HCT116 (cell line): ENCODE data around the gene ADARB2. TPM values are rescaled to one million over a fixed set of nuclear protein-coding genes. Genes with fewer than 3 reads are reported as not detected.
"Not testable (repeated sequence)": the region's sequence is repeated elsewhere in the genome, so short reads cannot be mapped to it uniquely, and the experiment has no call there.

Experiments
- ATAC-seq: fragments of 200-7000 bp; cut with Tn5 transposase; 2 replicates; pipeline ENCODE4 v1.9.1; 2020; ENCODE audit warnings: mild to moderate bottlenecking, moderate library complexity
- BruUV-seq: library from RNA; stranded (reverse); fragments of 400-500 nt; replicated peaks from 2 replicates; lab custom pipeline; 2021; lab: Mats Ljungman, UMichigan
- CTCF ChIA-PET: fragments of 300-600 bp; sonication (Branson Sonifier 250); formaldehyde crosslinking; loops from one replicate; lab custom pipeline; 2021; ENCODE audit warnings: antibody characterized with exemption; lab: Charles Lee
- POLR2A ChIA-PET: fragments of 300-600, 350-600 bp; sonication (Branson Sonifier 250); formaldehyde crosslinking; loops from one replicate; lab custom pipeline; 2021; ENCODE audit warnings: antibody characterized with exemption; lab: Charles Lee
- RAD21 ChIA-PET, 2 experiments: fragments of 300-600 bp; sonication (Branson Sonifier 250); formaldehyde crosslinking; loops; one replicate each; lab custom pipeline; 2023; ENCODE audit warnings: low total read pairs in 2 of 2; ENCODE audit not compliant: uncharacterized antibody in 2 of 2, unreplicated experiment in 2 of 2, low non-redundant PET in 1 of 2; lab: Charles Lee
- DNase-seq: peaks from one replicate; pipeline ENCODE4 v3.0.0-alpha.2; 2010; ENCODE audit warnings: low read depth, low spot score
- H2AFZ ChIP-seq: fragments of 200-600 bp; shearing (Covaris generic), sonication (generic); 2 replicates; pipeline ENCODE4 v1.6.1; 2017; ENCODE audit warnings: low read depth, mixed run types, mixed read lengths, antibody characterized with exemption, low read length; ENCODE audit not compliant: poor library complexity, severe bottlenecking
- H3K27ac ChIP-seq: 2 replicates; pipeline ENCODE4 v1.5.1; 2012; ENCODE audit warnings: low read depth, low read length
- H3K27me3 ChIP-seq: fragments of 200-600 bp; sonication (generic); 2 replicates; pipeline ENCODE4 v1.6.1; 2016; ENCODE audit warnings: mixed run types, low read length, mixed read lengths; ENCODE audit not compliant: insufficient read depth
- H3K36me3 ChIP-seq, 2 experiments: fragments of 200-500 bp in 1 of 2; fragments of 200-600 bp in 1 of 2; sonication (Bioruptor generic) in 1 of 2; sonication (generic) in 1 of 2; 2 replicates each; pipeline versions ENCODE4 v1.5.1 to v1.6.1; 2014 to 2016; ENCODE audit warnings: low read length in 2 of 2, inconsistent platforms in 1 of 2, mixed read lengths in 1 of 2, mixed run types in 1 of 2; ENCODE audit not compliant: insufficient read depth in 2 of 2, control insufficient read depth in 1 of 2
- H3K4me1 ChIP-seq, 2 experiments: fragments of 200-600 bp in 1 of 2; sonication (generic) in 1 of 2; 2 replicates each; pipeline versions ENCODE4 v1.5.1 to v1.6.1; 2012 to 2017; ENCODE audit warnings: low read length in 2 of 2, inconsistent platforms in 1 of 2, mild to moderate bottlenecking in 1 of 2, mixed read lengths in 1 of 2, mixed run types in 1 of 2, moderate library complexity in 1 of 2; ENCODE audit not compliant: insufficient read depth in 2 of 2, control insufficient read depth in 1 of 2
- H3K4me2 ChIP-seq: fragments of 200-600 bp; sonication (generic); 2 replicates; pipeline ENCODE4 v1.6.1; 2017; ENCODE audit warnings: mixed run types, low read length, mixed read lengths
- H3K4me3 ChIP-seq, 2 experiments: fragments of 200-600 bp in 1 of 2; sonication (generic) in 1 of 2; replicated peaks in 1 of 2; 2 replicates each; pipeline ENCODE4 v1.5.1; 2011 to 2016; ENCODE audit warnings: low read length in 2 of 2, control low read depth in 1 of 2, low read depth in 1 of 2, mild to moderate bottlenecking in 1 of 2, mixed read lengths in 1 of 2, mixed run types in 1 of 2
- H3K79me2 ChIP-seq: fragments of 200-600 bp; sonication (generic); 2 replicates; pipeline ENCODE4 v1.6.1; 2017; ENCODE audit warnings: mild to moderate bottlenecking, mixed run types, low read length, moderate library complexity, mixed read lengths; ENCODE audit not compliant: insufficient read depth
- H3K9ac ChIP-seq: fragments of 200-600 bp; sonication (generic); 2 replicates; pipeline ENCODE4 v1.6.1; 2016; ENCODE audit warnings: low read length, mixed read lengths
- H3K9me2 ChIP-seq: fragments of 200-600 bp; sonication (generic), shearing (Covaris generic); 2 replicates; pipeline ENCODE4 v1.6.1; 2017; ENCODE audit warnings: mixed run types, mild to moderate bottlenecking, moderate library complexity; ENCODE audit not compliant: insufficient read depth
- H3K9me3 ChIP-seq, 2 experiments: fragments of 200-500 bp in 1 of 2; fragments of 200-600 bp in 1 of 2; sonication (Bioruptor generic) in 1 of 2; sonication (generic) in 1 of 2; 2 replicates each; pipeline ENCODE4 v1.6.1; 2014 to 2017; ENCODE audit warnings: low read length in 2 of 2, mixed read lengths in 2 of 2, inconsistent platforms in 1 of 2, low read depth in 1 of 2, mild to moderate bottlenecking in 1 of 2, mixed run types in 1 of 2, moderate library complexity in 1 of 2; ENCODE audit not compliant: control insufficient read depth in 1 of 2, insufficient read depth in 1 of 2
- H4K20me1 ChIP-seq: fragments of 200-600 bp; sonication (generic), shearing (Covaris generic); 2 replicates; pipeline ENCODE4 v1.6.1; 2017; ENCODE audit warnings: mixed run types, mild to moderate bottlenecking, moderate library complexity; ENCODE audit not compliant: insufficient read depth
- ATF3 ChIP-seq: IDR thresholded peaks from 2 replicates; pipeline ENCODE4 v1.6.1; 2012
- CEBPB ChIP-seq: IDR thresholded peaks from 2 replicates; pipeline ENCODE4 v1.6.1; 2012; ENCODE audit warnings: low read depth
- EGR1 ChIP-seq: IDR thresholded peaks from 2 replicates; pipeline ENCODE4 v1.6.1; 2012; ENCODE audit warnings: low read depth
- ELF1 ChIP-seq: IDR thresholded peaks from 2 replicates; pipeline ENCODE4 v1.6.1; 2012; ENCODE audit warnings: low read depth, borderline replicate concordance
- EZH2 ChIP-seq: fragments of 200-600 bp; sonication (generic); IDR thresholded peaks from 2 replicates; pipeline ENCODE4 v1.6.1; 2017; ENCODE audit warnings: antibody characterized with exemption, mixed run types
- FOSL1 ChIP-seq: IDR thresholded peaks from 2 replicates; pipeline ENCODE4 v1.6.1; 2012; ENCODE audit warnings: low read depth
- RAD21 ChIP-seq: IDR thresholded peaks from 2 replicates; pipeline ENCODE4 v1.6.1; 2012; ENCODE audit warnings: low read depth, mild to moderate bottlenecking
- SIN3A ChIP-seq: IDR thresholded peaks from 2 replicates; pipeline ENCODE4 v1.6.1; 2012; ENCODE audit warnings: low read depth
- SP1 ChIP-seq: IDR thresholded peaks from 2 replicates; pipeline ENCODE4 v1.6.1; 2012; ENCODE audit warnings: low read depth
- SRF ChIP-seq: IDR thresholded peaks from 2 replicates; pipeline ENCODE4 v1.6.1; 2012; ENCODE audit warnings: low read depth
- TCF7L2 ChIP-seq: IDR thresholded peaks from 2 replicates; pipeline ENCODE4 v1.7.0; 2011; ENCODE audit warnings: borderline replicate concordance, inconsistent platforms; ENCODE audit not compliant: insufficient read depth, insufficient read length; ENCODE audit errors: extremely low read depth
- ZFX ChIP-seq: fragments of 450-650 bp; IDR thresholded peaks from 2 replicates; pipeline ENCODE4 v1.6.1; 2017
- intact Hi-C: fragments of 100-400 bp; cut with micrococcal nuclease; formaldehyde crosslinking; loops from 2 replicates; pipeline ENCODE4 v1.10.0; 2022
- total RNA-seq: library from RNA; stranded (reverse); gene quantifications from one replicate; pipeline ENCODE4 v1.2.1, GENCODE V29; 2021; ENCODE audit not compliant: unreplicated experiment
- TF ChIP-seq, protein P1 (sequence below), 3 experiments: fragments of 200-600 bp in 1 of 3; sonication (generic) in 1 of 3; IDR thresholded peaks in 2 of 3; conservative IDR thresholded peaks in 1 of 3; 2 replicates each; pipeline ENCODE4 v1.5.1; 2012 to 2017; ENCODE audit warnings: low read depth in 2 of 3, low read length in 2 of 3, antibody characterized with exemption in 1 of 3, borderline replicate concordance in 1 of 3, control low read depth in 1 of 3, mild to moderate bottlenecking in 1 of 3, mixed read lengths in 1 of 3, mixed run types in 1 of 3, moderate library complexity in 1 of 3; ENCODE audit not compliant: insufficient read depth in 1 of 3

ADARB2 gene
- total RNA-seq, 1 experiment from 2014 or later = not detected

DNA sequence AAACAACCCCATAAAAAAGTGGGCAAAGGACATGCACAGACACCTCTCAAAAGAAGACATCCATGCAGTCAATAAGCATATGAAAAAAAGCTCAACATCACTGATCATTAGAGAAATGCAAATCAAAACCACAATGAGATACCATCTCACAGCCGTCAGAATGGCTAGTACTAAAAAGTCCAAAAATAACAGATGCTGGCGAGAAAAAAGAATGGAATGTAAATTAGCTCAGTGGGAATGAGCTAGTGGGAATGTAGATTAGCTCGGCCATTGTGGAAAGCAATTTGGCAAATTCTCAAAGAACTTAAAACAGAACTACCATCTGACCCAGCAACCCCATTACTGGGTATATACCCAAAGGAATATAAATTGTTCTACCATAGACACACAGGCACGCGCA lies 394.1 kb downstream of the ADARB2 start (continued):
- TF ChIP-seq, protein P1, sequence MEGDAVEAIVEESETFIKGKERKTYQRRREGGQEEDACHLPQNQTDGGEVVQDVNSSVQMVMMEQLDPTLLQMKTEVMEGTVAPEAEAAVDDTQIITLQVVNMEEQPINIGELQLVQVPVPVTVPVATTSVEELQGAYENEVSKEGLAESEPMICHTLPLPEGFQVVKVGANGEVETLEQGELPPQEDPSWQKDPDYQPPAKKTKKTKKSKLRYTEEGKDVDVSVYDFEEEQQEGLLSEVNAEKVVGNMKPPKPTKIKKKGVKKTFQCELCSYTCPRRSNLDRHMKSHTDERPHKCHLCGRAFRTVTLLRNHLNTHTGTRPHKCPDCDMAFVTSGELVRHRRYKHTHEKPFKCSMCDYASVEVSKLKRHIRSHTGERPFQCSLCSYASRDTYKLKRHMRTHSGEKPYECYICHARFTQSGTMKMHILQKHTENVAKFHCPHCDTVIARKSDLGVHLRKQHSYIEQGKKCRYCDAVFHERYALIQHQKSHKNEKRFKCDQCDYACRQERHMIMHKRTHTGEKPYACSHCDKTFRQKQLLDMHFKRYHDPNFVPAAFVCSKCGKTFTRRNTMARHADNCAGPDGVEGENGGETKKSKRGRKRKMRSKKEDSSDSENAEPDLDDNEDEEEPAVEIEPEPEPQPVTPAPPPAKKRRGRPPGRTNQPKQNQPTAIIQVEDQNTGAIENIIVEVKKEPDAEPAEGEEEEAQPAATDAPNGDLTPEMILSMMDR (IDR thresholded peaks at IDR 0.05 in 2 of 3, conservative IDR thresholded peaks at IDR 0.05 in 1 of 3; ENCODE audit: borderline replicate concordance in 1 of 3, insufficient read depth in 1 of 3, low read depth in 2 of 3, low read length in 2 of 3) = no peak
- TF ChIP-seq CEBPB = no peak
- TF ChIP-seq SRF = no peak

DNA sequence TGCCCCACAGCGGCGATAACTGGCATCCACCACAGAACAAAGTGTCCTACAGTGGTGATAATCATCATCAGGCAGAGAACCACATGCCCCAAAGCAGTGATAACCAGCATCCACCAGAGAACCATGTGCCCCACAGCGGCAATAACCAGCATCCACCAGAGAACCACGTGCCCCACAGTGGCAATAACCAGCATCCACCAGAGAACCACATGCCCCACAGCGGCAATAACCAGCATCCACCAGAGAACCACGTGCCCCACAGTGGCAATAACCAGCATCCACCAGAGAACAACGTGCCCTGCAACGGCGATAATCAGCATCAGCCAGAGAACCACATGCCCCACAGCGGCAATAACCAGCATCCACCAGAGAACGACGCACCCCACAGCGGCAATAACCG lies 396.3 kb downstream of the ADARB2 start:
- RAD21 ChIA-PET, H3K9me2 ChIP-seq, H3K36me3 ChIP-seq, CTCF ChIA-PET, POLR2A ChIA-PET, H4K20me1 ChIP-seq, ATAC-seq, H2AFZ ChIP-seq, intact Hi-C loops, H3K9ac ChIP-seq, H3K4me2 ChIP-seq, BruUV-seq, DNase-seq, H3K79me2 ChIP-seq, H3K4me1 ChIP-seq, H3K27ac ChIP-seq, H3K9me3 ChIP-seq, H3K4me3 ChIP-seq: not testable (repeated sequence)
- peaks cover 12% of the 10 kb centered on the region; the same call in 1 of the 2 replicates for H3K27me3 ChIP-seq

DNA sequence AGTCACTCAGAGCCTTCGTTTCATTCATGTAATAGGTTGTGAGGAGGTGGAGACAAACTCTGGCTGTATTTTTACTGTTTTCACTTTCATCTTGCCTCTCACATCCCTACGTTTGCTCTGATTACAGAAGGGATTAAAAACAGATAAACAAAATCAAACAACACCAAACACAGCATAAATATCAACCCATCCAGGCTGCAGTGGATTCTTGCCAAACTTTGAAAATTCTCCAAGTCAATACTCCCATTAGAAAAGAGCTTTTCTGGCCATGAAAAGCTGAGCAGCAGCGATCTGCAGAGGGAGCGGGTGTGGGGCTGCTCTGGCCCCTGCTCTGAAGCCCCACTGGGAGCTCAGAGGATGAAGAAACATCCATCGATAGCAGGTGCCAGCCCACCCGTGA lies 397.9 kb downstream of the ADARB2 start:
- ATAC-seq = no peak
- H2AFZ ChIP-seq = no peak overlapping the region
- TF ChIP-seq ATF3 = no peak
- TF ChIP-seq SIN3A = no peak
- no peak for TF ChIP-seq ELF1
- no peak for TF ChIP-seq ZFX
- no peak for TF ChIP-seq EGR1
- TF ChIP-seq TCF7L2 = no peak
- TF ChIP-seq SP1 = no peak
- TF ChIP-seq, protein P1 (IDR thresholded peaks at IDR 0.05 in 2 of 3, conservative IDR thresholded peaks at IDR 0.05 in 1 of 3; ENCODE audit: borderline replicate concordance in 1 of 3, insufficient read depth in 1 of 3, low read depth in 2 of 3, low read length in 2 of 3) = no peak
- TF ChIP-seq FOSL1 = no peak
- no peak for TF ChIP-seq RAD21
- no peak for TF ChIP-seq EZH2
- H3K9me2 ChIP-seq = no peaks in the 10 kb centered on the region
- ChIA-PET CTCF (no interaction called here), POLR2A (no interaction called here), RAD21 (no interaction called here)
- BruUV-seq = no TSS peak
- no peak overlapping the region for H3K9ac ChIP-seq
- no peaks in the 10 kb centered on the region for H3K79me2 ChIP-seq
- no peak overlapping the region for H3K4me2 ChIP-seq
- no peaks in the 10 kb centered on the region for H3K9me3 ChIP-seq
- H3K36me3 ChIP-seq = no peaks in the 10 kb centered on the region
- peaks cover 18% of the 10 kb centered on the region; the same call in 1 of the 2 replicates for H3K27me3 ChIP-seq
- no peak overlapping the region for H3K4me3 ChIP-seq
- H4K20me1 ChIP-seq = no peaks in the 10 kb centered on the region
- H3K27ac ChIP-seq = no peak overlapping the region
- no peak for DNase-seq
- intact Hi-C loops = no loop called here
- H3K4me1 ChIP-seq = no peaks in the 10 kb centered on the region
